Neural progenitor cell (in vitro differentiated cells): ENCODE data around the gene BEAN1.

Source experiments
- EZH2phosphoT487 ChIP-seq: fragments of 200-600 bp; sonication (generic); IDR thresholded peaks from 2 replicates; pipeline ENCODE4 v1.6.1; 2017; ENCODE audit warnings: antibody characterized with exemption
- TF ChIP-seq, protein P1 (sequence below): fragments of 200-600 bp; sonication (generic); IDR thresholded peaks from 2 replicates; pipeline ENCODE4 v1.5.1; 2017; ENCODE audit warnings: antibody characterized with exemption, mild to moderate bottlenecking

DNA sequence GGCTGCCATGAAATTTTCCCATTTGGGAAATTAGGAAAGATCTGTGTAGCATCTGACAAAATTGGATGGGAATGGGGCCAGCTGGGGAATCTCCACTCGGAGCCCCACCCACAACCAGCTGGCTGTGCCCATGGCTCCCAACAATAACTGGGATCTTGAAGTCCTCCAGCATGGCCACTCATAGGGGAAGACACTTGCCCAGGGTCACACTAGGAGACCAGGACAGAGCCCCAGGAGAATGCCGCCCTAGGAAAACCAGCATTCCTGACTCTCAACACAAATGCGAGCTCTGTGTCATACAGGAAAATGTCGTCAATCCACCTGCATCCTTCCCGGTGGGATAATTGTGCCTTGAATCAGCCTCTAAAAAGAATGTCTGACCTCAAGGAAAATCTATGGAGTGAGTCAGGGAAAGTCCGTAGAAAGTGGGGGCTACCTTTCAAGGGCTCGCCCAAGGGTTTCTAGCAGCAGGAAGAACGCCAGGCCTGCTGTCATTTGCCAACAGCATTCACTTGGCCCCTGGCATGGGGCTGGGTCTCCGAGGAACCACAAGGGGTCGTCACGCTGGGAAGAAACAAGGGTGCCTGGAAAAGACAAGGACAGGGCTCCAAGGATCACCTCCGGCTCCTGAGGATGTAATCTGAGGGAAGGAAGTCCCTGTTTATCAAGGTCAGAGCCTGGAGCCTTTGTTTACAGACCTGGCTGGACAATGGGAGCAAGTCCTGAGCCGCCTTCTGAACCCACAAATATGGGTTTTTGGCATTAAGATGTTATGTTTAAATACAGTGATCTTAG is 44.7 kb upstream of the BEAN1 start:
- TF ChIP-seq, protein P1, sequence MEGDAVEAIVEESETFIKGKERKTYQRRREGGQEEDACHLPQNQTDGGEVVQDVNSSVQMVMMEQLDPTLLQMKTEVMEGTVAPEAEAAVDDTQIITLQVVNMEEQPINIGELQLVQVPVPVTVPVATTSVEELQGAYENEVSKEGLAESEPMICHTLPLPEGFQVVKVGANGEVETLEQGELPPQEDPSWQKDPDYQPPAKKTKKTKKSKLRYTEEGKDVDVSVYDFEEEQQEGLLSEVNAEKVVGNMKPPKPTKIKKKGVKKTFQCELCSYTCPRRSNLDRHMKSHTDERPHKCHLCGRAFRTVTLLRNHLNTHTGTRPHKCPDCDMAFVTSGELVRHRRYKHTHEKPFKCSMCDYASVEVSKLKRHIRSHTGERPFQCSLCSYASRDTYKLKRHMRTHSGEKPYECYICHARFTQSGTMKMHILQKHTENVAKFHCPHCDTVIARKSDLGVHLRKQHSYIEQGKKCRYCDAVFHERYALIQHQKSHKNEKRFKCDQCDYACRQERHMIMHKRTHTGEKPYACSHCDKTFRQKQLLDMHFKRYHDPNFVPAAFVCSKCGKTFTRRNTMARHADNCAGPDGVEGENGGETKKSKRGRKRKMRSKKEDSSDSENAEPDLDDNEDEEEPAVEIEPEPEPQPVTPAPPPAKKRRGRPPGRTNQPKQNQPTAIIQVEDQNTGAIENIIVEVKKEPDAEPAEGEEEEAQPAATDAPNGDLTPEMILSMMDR = no peak
- no peak for TF ChIP-seq EZH2phosphoT487
